DMS153 treated with DMSO at 0.1 percent for 48 hours (cell line): Measurements from ENCODE around the gene CDH5.
A peak's percentile ranks its signal among the peaks of the same experiment; 100 is the strongest.

Experiments
- DNase-seq: peaks from one replicate; lab custom pipeline; 2025; ENCODE audit not compliant: unreplicated experiment; lab: John Stamatoyannopoulos, UW

CDH5 gene

DNA sequence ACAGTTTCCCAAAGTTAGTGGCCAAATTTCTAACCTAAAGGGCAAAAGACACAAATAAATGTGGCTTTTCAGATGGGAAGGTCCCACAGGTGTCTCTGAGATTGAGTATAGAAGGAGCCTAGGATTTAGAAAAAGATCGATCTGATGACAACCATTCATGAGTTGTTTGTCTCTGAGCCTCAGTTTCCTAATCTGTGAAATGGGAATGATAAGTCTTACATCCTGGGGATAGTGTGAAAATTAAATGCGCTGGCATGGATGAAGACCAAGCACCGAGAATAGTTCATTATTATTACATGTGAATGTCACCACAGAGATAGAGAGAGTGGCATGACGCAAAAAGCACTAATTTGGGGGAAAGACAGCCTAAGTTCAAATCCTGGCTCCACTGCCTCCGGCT lies 7.2 kb downstream of the CDH5 start:
- DNase-seq, result no peak

GRCh38 chr16:66374176-66374575 lies 7.7 kb downstream of the CDH5 start:
- DNase-seq, result no peak

DNA sequence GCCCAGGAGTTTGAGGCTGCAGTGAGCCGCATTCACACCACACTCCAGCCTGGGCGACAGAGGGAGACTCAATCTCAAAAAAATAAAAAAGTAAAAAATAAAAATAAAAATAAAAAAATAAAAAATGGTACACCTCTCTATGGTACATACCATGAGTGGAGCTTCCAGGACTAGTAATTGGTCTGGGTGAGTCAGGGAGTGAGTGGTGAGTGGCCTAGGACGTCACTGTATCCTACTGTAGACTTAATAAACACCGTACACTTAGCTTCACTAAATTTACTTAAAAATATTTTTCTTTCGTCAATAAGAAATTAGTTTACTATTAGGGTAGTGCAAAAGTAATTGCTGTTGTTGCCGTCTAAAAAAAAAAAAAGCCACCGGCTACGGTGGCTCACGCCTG lies 9.0 kb downstream of the CDH5 start:
- no peak for DNase-seq

DNA sequence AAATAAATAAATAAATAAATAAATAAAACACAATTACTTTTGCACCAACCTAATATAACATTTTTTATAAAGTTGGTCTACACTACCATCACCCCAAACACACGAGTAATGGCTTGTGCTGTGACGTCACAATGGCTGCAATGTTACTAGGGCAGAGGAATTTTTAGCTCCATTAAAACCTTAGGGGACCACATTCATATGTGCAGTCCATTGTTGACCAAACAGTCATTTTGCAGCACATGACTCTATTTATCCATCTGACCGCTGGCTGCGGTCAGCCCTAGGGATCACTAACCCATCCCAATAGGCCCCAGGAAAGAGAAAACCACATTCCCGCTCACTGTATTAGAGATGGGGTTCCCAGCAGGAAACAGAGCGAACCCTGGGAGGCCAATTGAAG lies 9.6 kb downstream of the CDH5 start:
- DNase-seq, result no peak

DNA sequence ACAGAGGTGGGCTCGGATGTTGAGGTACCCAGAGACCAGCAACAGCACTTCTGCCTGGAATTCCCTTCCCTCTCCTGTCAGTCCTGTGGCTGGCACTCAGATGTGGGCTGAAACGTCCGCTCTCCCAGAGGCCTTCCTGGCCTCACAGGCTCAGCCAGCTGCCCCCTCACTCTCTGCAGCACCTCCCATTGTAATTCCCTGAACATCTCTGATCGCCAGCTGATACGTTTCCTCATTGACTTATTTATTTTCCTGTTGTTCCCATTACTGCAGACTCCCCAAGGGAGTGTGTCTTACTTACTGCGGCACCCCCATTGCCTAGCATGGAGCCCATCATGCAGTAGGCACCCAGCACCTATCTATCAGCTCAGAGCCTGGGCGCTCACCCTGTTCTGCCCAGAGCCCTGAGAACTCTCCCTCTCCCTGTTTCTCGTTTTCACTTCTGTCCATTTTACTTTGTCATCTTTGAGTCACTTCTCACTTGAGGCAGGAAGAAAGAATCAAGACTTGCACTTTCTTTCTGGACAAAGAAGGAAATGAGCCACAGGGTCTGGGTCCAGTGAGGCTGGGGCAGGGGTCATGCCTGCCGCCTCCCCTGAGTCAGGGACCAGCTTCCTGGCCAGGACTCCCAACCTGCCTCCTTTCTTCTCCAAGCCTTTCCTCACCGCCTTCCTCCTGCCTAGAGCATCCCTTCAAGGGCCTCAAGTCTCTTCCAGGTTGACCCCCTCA lies 10.2 kb downstream of the CDH5 start:
- no peak for DNase-seq

DNA sequence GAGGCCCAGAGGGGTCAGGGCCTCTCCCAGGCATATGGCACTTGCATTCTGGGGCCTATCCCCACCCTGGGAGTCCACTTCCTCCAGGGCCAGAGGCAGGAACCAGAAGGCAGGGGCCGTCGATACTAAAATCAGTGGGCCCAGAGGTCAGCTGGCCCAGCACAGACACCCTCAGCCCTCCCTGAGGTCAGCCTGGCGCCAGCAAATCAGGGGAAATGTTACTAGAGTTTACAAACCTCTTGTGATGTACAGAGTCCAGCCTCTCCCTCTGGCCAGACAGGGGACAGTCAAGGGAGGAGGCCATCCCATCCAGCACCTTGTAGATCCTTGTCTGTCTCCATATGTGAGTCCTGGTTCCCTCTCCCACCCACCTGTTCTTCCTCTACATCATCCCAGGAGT lies 10.8 kb downstream of the CDH5 start:
- DNase-seq, result no peak

DNA sequence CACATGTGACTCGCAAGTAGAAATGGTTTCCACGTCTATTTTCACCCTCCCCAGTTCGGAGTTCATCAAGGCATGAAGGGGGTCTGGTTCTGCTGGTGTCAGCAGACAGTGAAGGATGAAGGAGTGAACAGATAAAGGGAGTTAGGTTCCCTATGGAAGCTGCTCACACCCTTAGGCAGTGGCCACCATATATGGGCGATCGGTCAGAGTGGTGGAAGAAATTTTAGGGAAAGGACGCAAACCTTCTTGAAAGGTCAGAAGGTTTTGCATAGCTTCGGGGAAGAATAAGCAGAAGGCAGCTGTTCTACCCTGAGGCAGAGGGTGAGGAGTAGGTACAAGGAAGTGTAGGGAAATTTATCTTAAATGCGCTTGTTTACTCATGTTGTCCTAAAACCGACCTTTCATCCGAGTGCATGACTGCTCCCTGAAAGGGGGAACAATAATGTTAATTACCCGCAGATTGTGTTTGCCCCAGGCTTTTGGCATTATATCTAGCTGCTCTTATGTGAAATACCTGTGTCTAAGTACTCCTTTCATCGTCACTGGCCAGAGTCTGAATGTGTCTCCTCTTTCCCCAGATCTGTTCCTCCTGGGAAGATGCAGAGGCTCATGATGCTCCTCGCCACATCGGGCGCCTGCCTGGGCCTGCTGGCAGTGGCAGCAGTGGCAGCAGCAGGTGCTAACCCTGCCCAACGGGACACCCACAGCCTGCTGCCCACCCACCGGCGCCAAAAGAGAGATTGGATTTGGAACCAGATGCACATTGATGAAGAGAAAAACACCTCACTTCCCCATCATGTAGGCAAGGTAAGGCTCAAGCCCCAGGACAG lies 12.5 kb downstream of the CDH5 start:
- peak; percentile 12 for DNase-seq

GRCh38 chr16:66379571-66379941 lies 13.1 kb downstream of the CDH5 start:
- no peak for DNase-seq

- no peak for DNase-seq
Measured at GRCh38 chr16:66380421-66380820, 13.9 kb downstream of the CDH5 start.

GRCh38 chr16:66381585-66382170 lies 15.2 kb downstream of the CDH5 start:
- DNase-seq, result no peak

DNA sequence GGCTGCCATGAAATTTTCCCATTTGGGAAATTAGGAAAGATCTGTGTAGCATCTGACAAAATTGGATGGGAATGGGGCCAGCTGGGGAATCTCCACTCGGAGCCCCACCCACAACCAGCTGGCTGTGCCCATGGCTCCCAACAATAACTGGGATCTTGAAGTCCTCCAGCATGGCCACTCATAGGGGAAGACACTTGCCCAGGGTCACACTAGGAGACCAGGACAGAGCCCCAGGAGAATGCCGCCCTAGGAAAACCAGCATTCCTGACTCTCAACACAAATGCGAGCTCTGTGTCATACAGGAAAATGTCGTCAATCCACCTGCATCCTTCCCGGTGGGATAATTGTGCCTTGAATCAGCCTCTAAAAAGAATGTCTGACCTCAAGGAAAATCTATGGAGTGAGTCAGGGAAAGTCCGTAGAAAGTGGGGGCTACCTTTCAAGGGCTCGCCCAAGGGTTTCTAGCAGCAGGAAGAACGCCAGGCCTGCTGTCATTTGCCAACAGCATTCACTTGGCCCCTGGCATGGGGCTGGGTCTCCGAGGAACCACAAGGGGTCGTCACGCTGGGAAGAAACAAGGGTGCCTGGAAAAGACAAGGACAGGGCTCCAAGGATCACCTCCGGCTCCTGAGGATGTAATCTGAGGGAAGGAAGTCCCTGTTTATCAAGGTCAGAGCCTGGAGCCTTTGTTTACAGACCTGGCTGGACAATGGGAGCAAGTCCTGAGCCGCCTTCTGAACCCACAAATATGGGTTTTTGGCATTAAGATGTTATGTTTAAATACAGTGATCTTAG lies 15.9 kb downstream of the CDH5 start:
- no peak for DNase-seq

GRCh38 chr16:66382966-66383299 lies 16.4 kb downstream of the CDH5 start:
- DNase-seq, result no peak

GRCh38 chr16:66383551-66383950 lies 17.1 kb downstream of the CDH5 start:
- DNase-seq, result no peak

GRCh38 chr16:66385415-66385814 lies 18.9 kb downstream of the CDH5 start:
- DNase-seq, result no peak

GRCh38 chr16:66386629-66387622 lies 20.4 kb downstream of the CDH5 start:
- no peak for DNase-seq

GRCh38 chr16:66387817-66388332 lies 21.4 kb downstream of the CDH5 start:
- no peak for DNase-seq

DNA sequence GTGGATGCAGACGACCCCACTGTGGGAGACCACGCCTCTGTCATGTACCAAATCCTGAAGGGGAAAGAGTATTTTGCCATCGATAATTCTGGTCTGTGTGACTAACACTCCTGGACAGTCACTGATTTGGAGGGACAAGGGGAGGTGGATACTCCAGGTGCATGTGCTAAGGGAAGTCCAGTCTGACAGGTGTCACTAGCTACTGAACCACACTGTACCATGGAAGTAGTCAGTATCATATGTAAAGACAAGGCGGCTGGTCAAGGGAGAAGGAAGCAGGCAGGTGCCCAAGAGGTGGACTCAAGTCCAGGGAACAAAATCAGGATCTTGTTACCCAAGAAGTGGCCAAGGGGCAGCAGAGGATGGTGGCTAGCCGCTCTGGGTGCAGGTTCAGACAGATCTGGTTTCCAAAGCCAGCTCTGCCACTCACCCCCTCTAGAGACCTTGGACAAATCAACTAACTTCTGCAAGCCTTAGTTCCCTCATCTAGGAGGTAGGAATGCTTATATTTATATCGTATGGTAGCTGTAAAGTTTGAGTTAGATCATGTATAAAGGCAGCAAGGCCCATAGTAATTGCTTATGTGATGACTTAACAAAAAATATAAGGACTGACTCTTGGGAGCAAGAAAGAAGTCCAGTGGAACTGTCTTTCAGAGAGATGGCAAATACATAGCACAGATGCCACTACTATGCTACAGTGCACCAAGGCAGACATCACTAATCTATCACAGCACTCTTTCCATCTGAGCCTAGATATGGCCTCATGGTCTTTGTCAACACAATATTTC lies 22.1 kb downstream of the CDH5 start:
- no peak for DNase-seq

GRCh38 chr16:66389256-66390176 lies 23.0 kb downstream of the CDH5 start:
- DNase-seq, result no peak
